Measurements from ENCODE around the gene IRF1.

- TF ChIP-seq CTCF (conservative IDR thresholded peaks at IDR 0.05 in 1 of 2, IDR thresholded peaks at IDR 0.05 in 1 of 2; ENCODE audit: extremely low read depth in 1 of 2, insufficient read depth in 1 of 2, low read depth in 1 of 2, low read length in 2 of 2) (no peak), EZH2 (IDR thresholded peaks at IDR 0.05; ENCODE audit: borderline replicate concordance, low read length) (no peak)
Measured at GRCh38 chr5:132471151-132471907, 19.2 kb downstream of the IRF1 start.
